ENCODE results near the gene B3GALT6.

DNA sequence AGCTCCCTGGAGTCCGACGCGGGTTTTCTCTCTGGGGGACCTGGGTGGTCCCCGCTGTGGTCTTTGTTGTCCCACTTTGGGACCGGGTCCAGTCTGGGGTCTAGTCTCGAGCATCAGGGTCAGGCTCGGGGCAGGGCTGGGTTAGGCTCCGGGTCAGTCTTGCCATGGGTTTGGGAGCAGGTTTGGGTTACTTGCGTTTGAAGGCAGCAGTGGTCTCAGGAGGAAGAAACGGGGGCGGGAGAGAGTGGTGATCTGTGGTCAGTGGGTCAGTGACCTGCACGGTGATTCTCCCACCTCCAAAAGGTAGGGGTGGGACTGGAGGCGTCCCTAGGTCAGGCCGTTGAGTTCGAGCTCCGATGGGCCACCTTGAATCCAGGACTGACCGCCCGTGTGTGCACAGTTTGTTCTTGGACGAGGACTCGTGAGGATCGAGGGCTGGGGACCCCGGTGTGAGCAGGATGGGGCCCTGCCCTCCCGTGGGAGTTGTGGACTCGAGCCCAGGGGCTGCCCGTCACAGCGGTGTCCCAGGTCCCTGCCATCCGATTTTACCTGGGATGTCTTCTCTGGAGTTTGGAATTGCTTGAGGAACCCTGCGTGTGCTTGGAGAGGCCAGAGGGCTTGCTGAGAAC is 2.3 kb downstream of the B3GALT6 start:
- TF ChIP-seq, protein P1, sequence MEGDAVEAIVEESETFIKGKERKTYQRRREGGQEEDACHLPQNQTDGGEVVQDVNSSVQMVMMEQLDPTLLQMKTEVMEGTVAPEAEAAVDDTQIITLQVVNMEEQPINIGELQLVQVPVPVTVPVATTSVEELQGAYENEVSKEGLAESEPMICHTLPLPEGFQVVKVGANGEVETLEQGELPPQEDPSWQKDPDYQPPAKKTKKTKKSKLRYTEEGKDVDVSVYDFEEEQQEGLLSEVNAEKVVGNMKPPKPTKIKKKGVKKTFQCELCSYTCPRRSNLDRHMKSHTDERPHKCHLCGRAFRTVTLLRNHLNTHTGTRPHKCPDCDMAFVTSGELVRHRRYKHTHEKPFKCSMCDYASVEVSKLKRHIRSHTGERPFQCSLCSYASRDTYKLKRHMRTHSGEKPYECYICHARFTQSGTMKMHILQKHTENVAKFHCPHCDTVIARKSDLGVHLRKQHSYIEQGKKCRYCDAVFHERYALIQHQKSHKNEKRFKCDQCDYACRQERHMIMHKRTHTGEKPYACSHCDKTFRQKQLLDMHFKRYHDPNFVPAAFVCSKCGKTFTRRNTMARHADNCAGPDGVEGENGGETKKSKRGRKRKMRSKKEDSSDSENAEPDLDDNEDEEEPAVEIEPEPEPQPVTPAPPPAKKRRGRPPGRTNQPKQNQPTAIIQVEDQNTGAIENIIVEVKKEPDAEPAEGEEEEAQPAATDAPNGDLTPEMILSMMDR (IDR thresholded peaks at IDR 0.05) = no peak
- no peak for TF ChIP-seq POLR2A (IDR thresholded peaks at IDR 0.05)
